Neuron (in vitro differentiated cells): Measurements from ENCODE around the gene ITPR1.

Source experiments
- H2AFZ ChIP-seq: one replicate; pipeline ENCODE4 v1.6.1; 2013; ENCODE audit warnings: low read depth, mild to moderate bottlenecking, inconsistent platforms, low read length, moderate library complexity
- H3K27me3 ChIP-seq: one replicate; pipeline ENCODE4 v1.6.1; 2013; ENCODE audit warnings: low read length; ENCODE audit not compliant: insufficient read depth
- H3K36me3 ChIP-seq: one replicate; pipeline ENCODE4 v1.6.1; 2013; ENCODE audit warnings: low read length; ENCODE audit not compliant: insufficient read depth
- H3K4me1 ChIP-seq: one replicate; pipeline ENCODE4 v1.6.1; 2013; ENCODE audit warnings: low read length; ENCODE audit not compliant: insufficient read depth
- H3K4me3 ChIP-seq: 2 replicates; pipeline ENCODE4 v1.5.1; 2013; ENCODE audit warnings: mild to moderate bottlenecking, low read length, moderate library complexity
- H3K9me3 ChIP-seq: one replicate; pipeline ENCODE4 v1.6.1; 2013; ENCODE audit warnings: low read length

The ITPR1 gene

GRCh38 chr3:4627651-4628375 is 134.7 kb downstream of the ITPR1 start:
- no peaks in the 10 kb centered on the region for H3K27me3 ChIP-seq
- no peaks in the 10 kb centered on the region for H3K36me3 ChIP-seq
- no peak overlapping the region for H2AFZ ChIP-seq
- H3K4me1 ChIP-seq, result no peaks in the 10 kb centered on the region
- H3K9me3 ChIP-seq, result no peaks in the 10 kb centered on the region
- no peak overlapping the region for H3K4me3 ChIP-seq

- no peaks in the 10 kb centered on the region for H3K36me3 ChIP-seq
- no peaks in the 10 kb centered on the region for H3K4me1 ChIP-seq
- no peaks in the 10 kb centered on the region for H3K27me3 ChIP-seq
- H3K4me3 ChIP-seq, result no peak overlapping the region
- H2AFZ ChIP-seq, result no peak overlapping the region
- no peaks in the 10 kb centered on the region for H3K9me3 ChIP-seq
These were observed 136.2 kb downstream of the ITPR1 start for GRCh38 chr3:4629095-4630007.

- no peaks in the 10 kb centered on the region for H3K4me1 ChIP-seq
- no peaks in the 10 kb centered on the region for H3K27me3 ChIP-seq
- H3K9me3 ChIP-seq, result no peaks in the 10 kb centered on the region
- no peak overlapping the region for H2AFZ ChIP-seq
- H3K36me3 ChIP-seq, result no peaks in the 10 kb centered on the region
- no peak overlapping the region for H3K4me3 ChIP-seq
These were observed 140.2 kb downstream of the ITPR1 start for GRCh38 chr3:4633078-4634004.

- no peaks in the 10 kb centered on the region for H3K36me3 ChIP-seq
- H2AFZ ChIP-seq, result no peak overlapping the region
- H3K4me3 ChIP-seq, result no peak overlapping the region
- H3K4me1 ChIP-seq, result no peaks in the 10 kb centered on the region
- H3K27me3 ChIP-seq, result no peaks in the 10 kb centered on the region
- no peaks in the 10 kb centered on the region for H3K9me3 ChIP-seq
These were observed 141.7 kb downstream of the ITPR1 start for GRCh38 chr3:4634894-4635293.

- no peak overlapping the region for H2AFZ ChIP-seq
- no peak overlapping the region for H3K4me3 ChIP-seq
- H3K4me1 ChIP-seq, result no peaks in the 10 kb centered on the region
- H3K9me3 ChIP-seq, result no peaks in the 10 kb centered on the region
- H3K27me3 ChIP-seq, result no peaks in the 10 kb centered on the region
- no peaks in the 10 kb centered on the region for H3K36me3 ChIP-seq
These were observed 144.1 kb downstream of the ITPR1 start for GRCh38 chr3:4637265-4637664.

- H3K4me3 ChIP-seq, result no peak overlapping the region
- H3K36me3 ChIP-seq, result no peaks in the 10 kb centered on the region
- no peaks in the 10 kb centered on the region for H3K4me1 ChIP-seq
- no peaks in the 10 kb centered on the region for H3K27me3 ChIP-seq
- H2AFZ ChIP-seq, result no peak overlapping the region
- H3K9me3 ChIP-seq, result no peaks in the 10 kb centered on the region
These were observed 148.9 kb downstream of the ITPR1 start for GRCh38 chr3:4641863-4642563.

- no peaks in the 10 kb centered on the region for H3K9me3 ChIP-seq
- no peak overlapping the region for H3K4me3 ChIP-seq
- no peaks in the 10 kb centered on the region for H3K4me1 ChIP-seq
- no peaks in the 10 kb centered on the region for H3K36me3 ChIP-seq
- no peaks in the 10 kb centered on the region for H3K27me3 ChIP-seq
- no peak overlapping the region for H2AFZ ChIP-seq
These were observed 149.5 kb downstream of the ITPR1 start for GRCh38 chr3:4642611-4643010.

- Histone ChIP-seq H3K4me1 (no peaks in the 10 kb centered on the region), H3K36me3 (no peaks in the 10 kb centered on the region), H3K27me3 (no peaks in the 10 kb centered on the region), H3K9me3 (no peaks in the 10 kb centered on the region), H2AFZ (no peak overlapping the region), H3K4me3 (no peak overlapping the region)
These were observed 150.9 kb downstream of the ITPR1 start for GRCh38 chr3:4643904-4644547.

GRCh38 chr3:4644951-4645350 is 151.8 kb downstream of the ITPR1 start:
- Histone ChIP-seq H3K36me3 (no peaks in the 10 kb centered on the region), H3K4me1 (no peaks in the 10 kb centered on the region), H3K9me3 (no peaks in the 10 kb centered on the region), H2AFZ (no peak overlapping the region), H3K4me3 (no peak overlapping the region), H3K27me3 (no peaks in the 10 kb centered on the region)

GRCh38 chr3:4645468-4645867 is 152.3 kb downstream of the ITPR1 start:
- Histone ChIP-seq H3K4me1 (no peaks in the 10 kb centered on the region), H2AFZ (no peak overlapping the region), H3K4me3 (no peak overlapping the region), H3K9me3 (no peaks in the 10 kb centered on the region), H3K27me3 (no peaks in the 10 kb centered on the region), H3K36me3 (no peaks in the 10 kb centered on the region)

GRCh38 chr3:4647411-4647810 is 154.3 kb downstream of the ITPR1 start:
- no peaks in the 10 kb centered on the region for H3K27me3 ChIP-seq
- H3K4me1 ChIP-seq, result no peaks in the 10 kb centered on the region
- no peak overlapping the region for H3K4me3 ChIP-seq
- H3K9me3 ChIP-seq, result no peaks in the 10 kb centered on the region
- no peak overlapping the region for H2AFZ ChIP-seq
- no peaks in the 10 kb centered on the region for H3K36me3 ChIP-seq
